Measurements from ENCODE around the gene IL17D. TPM values are rescaled to one million over a fixed set of nuclear protein-coding genes. Genes with fewer than 3 reads are reported as not detected.
"Not testable (repeated sequence)": the region's sequence is repeated elsewhere in the genome, so short reads cannot be mapped to it uniquely, and the experiment has no call there.

IL17D gene
- total RNA-seq, 2 experiments from 2014 or later = not detected

GRCh38 chr13:20738616-20739015, 35.1 kb downstream of the IL17D start:
- Mint-ChIP-seq H3K27ac (no peak overlapping the region), H3K4me3 (no peak overlapping the region), H3K27me3 (no peaks in the 10 kb centered on the region), H3K9me3 (peaks cover 2% of the 10 kb centered on the region), H3K4me1 (no peaks in the 10 kb centered on the region), H3K36me3 (ENCODE audit: low read depth) (peaks cover 4% of the 10 kb centered on the region)
- POLR2A ChIA-PET = no interaction called here
- DNase-seq = no peak
- CTCF ChIA-PET = interaction anchor here (1.7 kb wide), 1 partner anchor 14 kb away, joined by 3 read pairs; no protein-coding TSS in a partner anchor

GRCh38 chr13:20740021-20740420, 36.5 kb downstream of the IL17D start:
- CTCF ChIA-PET = no interaction called here
- POLR2A ChIA-PET = no interaction called here
- no peak overlapping the region for H3K27ac Mint-ChIP-seq
- DNase-seq = no peak
- H3K4me3 Mint-ChIP-seq = no peak overlapping the region
- peaks cover 9% of the 10 kb centered on the region for H3K36me3 Mint-ChIP-seq (ENCODE audit: low read depth)
- no peaks in the 10 kb centered on the region for H3K4me1 Mint-ChIP-seq
- H3K27me3 Mint-ChIP-seq = no peaks in the 10 kb centered on the region
- peaks cover 4% of the 10 kb centered on the region for H3K9me3 Mint-ChIP-seq

- H3K27me3 Mint-ChIP-seq, POLR2A ChIA-PET, H3K4me1 Mint-ChIP-seq, DNase-seq, H3K4me3 Mint-ChIP-seq, CTCF ChIA-PET, H3K27ac Mint-ChIP-seq: not testable (repeated sequence)
- Mint-ChIP-seq H3K36me3 (ENCODE audit: low read depth) (peaks cover 18% of the 10 kb centered on the region), H3K9me3 (peaks cover 21% of the 10 kb centered on the region)
Observed at GRCh38 chr13:20743830-20744404, 40.4 kb downstream of the IL17D start.

DNA sequence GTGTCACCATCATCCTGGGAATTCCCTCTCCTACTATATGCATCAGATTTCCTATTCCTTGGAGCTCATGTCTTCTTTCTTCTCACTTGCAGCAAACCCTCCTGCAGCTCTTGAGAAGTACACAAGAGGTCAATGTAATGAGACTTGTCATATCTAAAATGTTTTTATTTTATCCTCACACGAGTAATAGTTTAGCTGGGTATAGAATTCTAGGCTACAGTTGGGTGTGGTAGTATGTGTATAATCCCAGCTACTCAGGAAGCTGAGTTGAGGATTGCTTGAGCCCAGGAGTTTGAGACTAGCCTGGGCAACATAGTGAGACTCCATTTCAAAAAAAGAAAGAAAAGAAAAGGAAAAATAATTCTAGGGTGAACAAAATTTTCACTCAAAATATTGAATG, 45.9 kb downstream of the IL17D start:
- peaks cover 37% of the 10 kb centered on the region for H3K36me3 Mint-ChIP-seq (ENCODE audit: low read depth)
- H3K27me3 Mint-ChIP-seq = no peaks in the 10 kb centered on the region
- no peak for DNase-seq
- ChIA-PET CTCF (no interaction called here), POLR2A (no interaction called here)
- no peaks in the 10 kb centered on the region for H3K4me1 Mint-ChIP-seq
- peaks cover 51% of the 10 kb centered on the region for H3K9me3 Mint-ChIP-seq
- H3K4me3 Mint-ChIP-seq = no peak overlapping the region
- no peak overlapping the region for H3K27ac Mint-ChIP-seq

DNA sequence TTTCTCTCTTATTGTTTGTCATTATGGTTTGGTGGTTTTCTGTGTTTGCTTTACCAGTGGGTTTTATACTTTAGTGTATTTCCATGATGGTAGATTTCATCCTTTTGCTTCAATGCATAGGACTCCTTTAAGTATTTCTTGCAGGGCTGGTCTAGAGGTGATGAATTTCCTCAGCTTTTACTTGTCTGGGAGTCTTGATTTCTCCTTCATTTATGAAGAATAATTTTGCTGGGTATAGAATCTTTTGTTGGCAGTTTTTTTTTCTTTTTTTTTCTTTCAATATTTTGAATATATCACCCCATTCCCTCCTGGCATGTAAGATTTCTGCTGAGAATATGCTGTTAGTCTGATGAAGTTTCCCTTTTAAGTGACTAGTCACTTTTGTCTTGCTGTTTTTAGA, 50.5 kb downstream of the IL17D start:
- peaks cover 47% of the 10 kb centered on the region for H3K36me3 Mint-ChIP-seq (ENCODE audit: low read depth)
- no peaks in the 10 kb centered on the region for H3K4me1 Mint-ChIP-seq
- no peaks in the 10 kb centered on the region for H3K27me3 Mint-ChIP-seq
- no peak for DNase-seq
- ChIA-PET POLR2A (no interaction called here), CTCF (interaction anchor here (0.7 kb wide), 1 partner anchor 180 kb away, joined by 3 read pairs; no protein-coding TSS in a partner anchor)
- H3K9me3 Mint-ChIP-seq = peaks cover 45% of the 10 kb centered on the region
- H3K27ac Mint-ChIP-seq = no peak overlapping the region
- H3K4me3 Mint-ChIP-seq = no peak overlapping the region

DNA sequence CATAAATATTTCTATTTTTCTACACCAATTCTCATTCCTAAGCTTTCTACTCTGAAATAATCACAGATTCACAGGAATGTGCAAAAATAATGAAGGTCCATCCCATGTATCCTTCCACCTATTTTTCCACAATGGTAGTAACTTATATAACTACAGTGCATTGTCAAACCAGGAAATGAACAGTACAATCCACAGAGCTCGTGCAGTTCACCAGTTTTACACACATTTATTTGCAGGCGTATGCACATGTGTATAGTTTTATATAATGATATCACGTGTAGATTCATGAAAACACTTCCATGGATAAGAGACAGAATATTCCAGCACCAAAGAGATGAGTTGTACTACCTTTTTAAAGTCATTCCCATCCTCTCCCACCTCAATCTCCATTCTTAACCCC, 57.4 kb downstream of the IL17D start:
- CTCF ChIA-PET = no interaction called here
- Mint-ChIP-seq H3K27me3 (no peaks in the 10 kb centered on the region), H3K4me3 (no peak overlapping the region), H3K9me3 (peaks cover 15% of the 10 kb centered on the region), H3K27ac (no peak overlapping the region), H3K36me3 (ENCODE audit: low read depth) (peaks cover 13% of the 10 kb centered on the region), H3K4me1 (no peaks in the 10 kb centered on the region)
- POLR2A ChIA-PET = interaction anchor here (1.6 kb wide), 1 partner anchor 11 kb away, joined by 3 read pairs; no protein-coding TSS in a partner anchor
- DNase-seq = no peak

DNA sequence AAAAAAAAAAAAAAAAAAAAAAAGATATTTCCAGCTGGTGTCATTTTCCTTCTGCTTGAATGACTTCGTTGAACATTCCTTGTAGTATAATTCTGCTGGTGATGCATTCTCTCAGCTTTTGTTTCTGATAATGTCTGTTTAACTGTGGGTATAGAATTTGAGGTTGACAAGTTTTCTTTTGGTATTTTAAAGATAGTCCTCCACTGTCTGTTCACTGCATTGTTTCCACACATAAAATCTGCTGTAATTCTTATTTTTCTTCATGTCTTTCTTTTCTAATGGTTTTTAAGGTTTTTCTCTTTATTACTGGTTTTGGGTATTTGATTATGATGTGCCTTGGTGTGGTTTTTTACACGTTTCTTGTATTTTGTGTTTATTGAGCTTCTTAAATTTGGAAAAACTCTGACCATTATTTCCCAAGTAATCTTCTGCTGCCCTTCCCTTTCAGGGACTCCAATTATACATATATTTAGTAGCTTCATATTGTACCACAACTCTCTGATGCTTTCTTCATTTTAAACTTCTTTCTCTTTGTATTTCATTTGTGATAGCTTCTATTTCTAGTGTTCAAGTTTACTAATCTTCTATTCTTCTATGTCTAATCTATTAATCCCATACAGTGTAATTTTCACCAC, 63.9 kb downstream of the IL17D start:
- Mint-ChIP-seq H3K9me3 (peaks cover 22% of the 10 kb centered on the region), H3K4me1 (peaks cover 17% of the 10 kb centered on the region), H3K36me3 (ENCODE audit: low read depth) (peaks cover 47% of the 10 kb centered on the region), H3K4me3 (no peak overlapping the region), H3K27me3 (no peaks in the 10 kb centered on the region), H3K27ac (no peak overlapping the region)
- DNase-seq = no peak
- ChIA-PET CTCF (interaction anchor here (1.5 kb wide), 1 partner anchor 61 kb away, joined by 4 read pairs; no protein-coding TSS in a partner anchor), POLR2A (no interaction called here)

DNA sequence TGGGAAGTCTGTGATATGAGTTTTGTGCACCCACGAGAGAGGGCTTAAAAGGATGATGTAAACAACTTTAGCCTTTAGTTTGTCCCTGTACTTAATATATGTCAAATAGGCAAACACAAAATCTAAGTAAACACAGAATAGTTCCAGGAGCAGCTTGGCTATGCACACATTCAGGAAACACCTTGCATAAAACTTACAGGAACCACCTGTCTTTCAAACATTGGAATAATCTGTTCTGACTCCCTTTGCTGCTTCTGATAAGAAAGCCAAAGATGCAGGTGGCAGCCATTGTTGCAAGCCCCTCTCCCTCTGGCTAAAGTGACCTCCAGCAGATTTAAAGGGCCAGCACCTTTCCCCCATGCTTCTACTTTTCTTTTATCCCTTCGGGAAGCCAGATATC, 65.6 kb downstream of the IL17D start:
- Mint-ChIP-seq H3K27ac (no peak overlapping the region), H3K36me3 (ENCODE audit: low read depth) (peaks cover 51% of the 10 kb centered on the region), H3K4me3 (no peak overlapping the region), H3K4me1 (peaks cover 27% of the 10 kb centered on the region), H3K27me3 (no peaks in the 10 kb centered on the region), H3K9me3 (peaks cover 22% of the 10 kb centered on the region)
- DNase-seq = no peak
- ChIA-PET POLR2A (no interaction called here), CTCF (no interaction called here)

DNA sequence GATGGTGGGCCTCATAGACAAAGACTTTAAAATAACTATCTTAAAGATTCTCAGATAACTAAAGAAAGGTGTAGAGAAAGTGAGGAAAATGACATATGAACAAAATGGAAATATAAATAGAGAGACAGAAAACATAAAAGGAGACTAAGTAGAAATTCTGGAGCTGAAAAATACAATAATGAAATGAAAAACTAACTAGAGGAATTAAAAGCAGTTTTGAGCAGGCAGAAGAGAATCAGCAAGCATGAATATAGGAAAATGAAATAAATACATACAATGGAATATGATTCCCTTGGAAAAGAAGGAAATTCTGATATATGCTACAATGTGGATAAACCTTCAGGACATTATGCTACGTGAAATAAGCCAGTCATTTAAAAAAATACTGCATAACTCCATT, 66.3 kb downstream of the IL17D start:
- Mint-ChIP-seq H3K27ac (no peak overlapping the region), H3K4me3 (no peak overlapping the region), H3K9me3 (peaks cover 22% of the 10 kb centered on the region), H3K36me3 (ENCODE audit: low read depth) (peaks cover 51% of the 10 kb centered on the region), H3K4me1 (peaks cover 32% of the 10 kb centered on the region), H3K27me3 (no peaks in the 10 kb centered on the region)
- CTCF ChIA-PET = no interaction called here
- POLR2A ChIA-PET = no interaction called here
- DNase-seq = no peak

Other genes starting within 250 kb of the IL17D start
- gene CRYL1, start 177.8 kb upstream of the IL17D start, total RNA-seq = 10 to 100 TPM; 20.1 to 22.8 TPM
- gene IFT88, start 136.5 kb upstream of the IL17D start, total RNA-seq = 1 to 10 TPM; 6.1 to 8.1 TPM
- gene EEF1AKMT1, start 70.3 kb downstream of the IL17D start, total RNA-seq = 1 to 10 TPM; 7.9 TPM
- 10 to 100 TPM; 16.4 to 16.8 TPM for gene XPO4, start 199.0 kb downstream of the IL17D start, total RNA-seq